ENCODE measurements around the gene PGM5. TPM values are rescaled to one million over a fixed set of nuclear protein-coding genes. Genes with fewer than 3 reads are reported as not detected.

Gene PGM5
- total RNA-seq, 1 experiment from 2014 or later: 0.50 TPM

Other genes starting within 250 kb of the PGM5 start
- gene ZNG1C, start 114.6 kb upstream of the PGM5 start, total RNA-seq (2014; rRNA removed; shearing (Covaris generic)): 25.6 and 32.4 TPM in 2 replicates
- gene FOXD4L3, start 53.7 kb upstream of the PGM5 start, total RNA-seq (2014; rRNA removed; shearing (Covaris generic)): not detected in 2 replicates
- gene TMEM252, start 184.3 kb downstream of the PGM5 start, total RNA-seq (2014; rRNA removed; shearing (Covaris generic)): not detected in 2 replicates